Lower leg skin (tissue), 3 donors: ENCODE data around the gene METAP1D.

Source experiments
- POLR2A ChIP-seq, 2 donors: fragments of 450-650 bp; IDR thresholded peaks; one replicate each; pipeline ENCODE4 v1.6.1; 2016 to 2017; ENCODE audit warnings: antibody characterized with exemption in 2 of 2, mild to moderate bottlenecking in 1 of 2, moderate library complexity in 1 of 2
- TF ChIP-seq, protein P1 (sequence below), 3 donors: fragments of 450-650 bp; IDR thresholded peaks; one replicate each; pipeline ENCODE4 v1.5.1; 2016; ENCODE audit warnings: antibody characterized with exemption in 3 of 3, mild to moderate bottlenecking in 3 of 3, moderate library complexity in 2 of 3

- TF ChIP-seq, protein P1, sequence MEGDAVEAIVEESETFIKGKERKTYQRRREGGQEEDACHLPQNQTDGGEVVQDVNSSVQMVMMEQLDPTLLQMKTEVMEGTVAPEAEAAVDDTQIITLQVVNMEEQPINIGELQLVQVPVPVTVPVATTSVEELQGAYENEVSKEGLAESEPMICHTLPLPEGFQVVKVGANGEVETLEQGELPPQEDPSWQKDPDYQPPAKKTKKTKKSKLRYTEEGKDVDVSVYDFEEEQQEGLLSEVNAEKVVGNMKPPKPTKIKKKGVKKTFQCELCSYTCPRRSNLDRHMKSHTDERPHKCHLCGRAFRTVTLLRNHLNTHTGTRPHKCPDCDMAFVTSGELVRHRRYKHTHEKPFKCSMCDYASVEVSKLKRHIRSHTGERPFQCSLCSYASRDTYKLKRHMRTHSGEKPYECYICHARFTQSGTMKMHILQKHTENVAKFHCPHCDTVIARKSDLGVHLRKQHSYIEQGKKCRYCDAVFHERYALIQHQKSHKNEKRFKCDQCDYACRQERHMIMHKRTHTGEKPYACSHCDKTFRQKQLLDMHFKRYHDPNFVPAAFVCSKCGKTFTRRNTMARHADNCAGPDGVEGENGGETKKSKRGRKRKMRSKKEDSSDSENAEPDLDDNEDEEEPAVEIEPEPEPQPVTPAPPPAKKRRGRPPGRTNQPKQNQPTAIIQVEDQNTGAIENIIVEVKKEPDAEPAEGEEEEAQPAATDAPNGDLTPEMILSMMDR (IDR thresholded peaks at IDR 0.05): no peak
- no peak for TF ChIP-seq POLR2A (IDR thresholded peaks at IDR 0.05)
These were observed 47.5 kb upstream of the METAP1D start for GRCh38 chr2:171952276-171952675.
